SK-N-SH treated with all-trans-retinoic acid at 6 μM for 48 hours (cell line): ENCODE data around the gene TPM4.

Experiments used
- ATAC-seq: fragments of 200-7000 bp; cut with Tn5 transposase; 3 replicates; pipeline ENCODE4 v1.9.1; 2020; ENCODE audit warnings: mild to moderate bottlenecking, moderate library complexity
- ARNTL ChIP-seq: fragments of 450-650 bp; formaldehyde crosslinking; IDR thresholded peaks from 2 replicates; pipeline ENCODE4 v1.5.0; 2020; ENCODE audit warnings: low read depth, mild to moderate bottlenecking, moderate library complexity, borderline replicate concordance
- BACH2 ChIP-seq: fragments of 250-450 bp; sonication (Bioruptor Pico); IDR thresholded peaks from 2 replicates; pipeline ENCODE4 v1.9.0; 2021; ENCODE audit warnings: mild to moderate bottlenecking, borderline replicate concordance
- CREB5 ChIP-seq: fragments of 250-450 bp; sonication (Bioruptor Pico); IDR thresholded peaks from 2 replicates; pipeline ENCODE4 v1.5.1; 2020; ENCODE audit warnings: low read depth, mild to moderate bottlenecking, moderate library complexity
- CSDC2 ChIP-seq: fragments of 250-450 bp; sonication (Bioruptor Pico); IDR thresholded peaks from 2 replicates; pipeline ENCODE4 v1.5.0; 2020; ENCODE audit warnings: mild to moderate bottlenecking, moderate library complexity
- CSRNP3 ChIP-seq: fragments of 250-450 bp; sonication (Bioruptor Pico); IDR thresholded peaks from 2 replicates; pipeline ENCODE4 v1.5.1; 2021; ENCODE audit warnings: mild to moderate bottlenecking, moderate library complexity
- ESRRG ChIP-seq: fragments of 250-450 bp; sonication (Bioruptor Pico); IDR thresholded peaks from 2 replicates; pipeline ENCODE4 v1.6.1; 2021; ENCODE audit warnings: mild to moderate bottlenecking
- GLIS3 ChIP-seq: fragments of 250-450 bp; sonication (Bioruptor Pico); IDR thresholded peaks from 2 replicates; pipeline ENCODE4 v1.5.0; 2020; ENCODE audit warnings: mild to moderate bottlenecking, moderate library complexity
- OSR1 ChIP-seq: fragments of 250-450 bp; sonication (Bioruptor Pico); IDR thresholded peaks from 2 replicates; pipeline ENCODE4 v1.8.0; 2022; ENCODE audit warnings: moderate library complexity, mild to moderate bottlenecking, inconsistent platforms
- PATZ1 ChIP-seq: fragments of 250-450 bp; sonication (Bioruptor Pico); IDR thresholded peaks from 2 replicates; pipeline ENCODE4 v1.8.0; 2020; ENCODE audit warnings: mild to moderate bottlenecking, moderate library complexity, borderline replicate concordance
- PPARA ChIP-seq: fragments of 250-450 bp; sonication (Bioruptor Pico); IDR thresholded peaks from 2 replicates; pipeline ENCODE4 v1.5.0; 2020; ENCODE audit warnings: mild to moderate bottlenecking, borderline replicate concordance
- RARB ChIP-seq: fragments of 250-450 bp; sonication (Bioruptor Pico); IDR thresholded peaks from 2 replicates; pipeline ENCODE4 v1.8.0; 2021; ENCODE audit warnings: mild to moderate bottlenecking, moderate library complexity
- SNAI2 ChIP-seq: fragments of 250-450 bp; sonication (Bioruptor Pico); IDR thresholded peaks from 2 replicates; pipeline ENCODE4 v1.5.0; 2020; ENCODE audit warnings: mild to moderate bottlenecking, moderate library complexity
- TCF4 ChIP-seq: fragments of 250-450 bp; sonication (Bioruptor Pico); IDR thresholded peaks from 2 replicates; pipeline ENCODE4 v1.8.0; 2021; ENCODE audit warnings: mild to moderate bottlenecking, moderate library complexity, borderline replicate concordance
- TOX ChIP-seq: fragments of 250-450 bp; sonication (Bioruptor Pico); IDR thresholded peaks from 2 replicates; pipeline ENCODE4 v1.8.0; 2021; ENCODE audit warnings: mild to moderate bottlenecking, moderate library complexity, borderline replicate concordance
- ZFP3 ChIP-seq: fragments of 250-450 bp; sonication (Bioruptor Pico); IDR thresholded peaks from 2 replicates; pipeline ENCODE4 v1.5.0; 2020; ENCODE audit warnings: mild to moderate bottlenecking, moderate library complexity
- ZFP30 ChIP-seq: fragments of 450-650 bp; formaldehyde crosslinking; IDR thresholded peaks from 2 replicates; pipeline ENCODE4 v1.5.0; 2022; ENCODE audit warnings: mild to moderate bottlenecking, moderate library complexity
- ZNF70 ChIP-seq: fragments of 450-650 bp; formaldehyde crosslinking; IDR thresholded peaks from 2 replicates; pipeline ENCODE4 v1.5.0; 2020; ENCODE audit warnings: mild to moderate bottlenecking, moderate library complexity
- ZNF8 ChIP-seq: fragments of 450-650 bp; formaldehyde crosslinking; IDR thresholded peaks from 2 replicates; pipeline ENCODE4 v1.5.0; 2020; ENCODE audit warnings: mild to moderate bottlenecking, moderate library complexity
- TF ChIP-seq, protein P1 (sequence below): fragments of 250-450 bp; sonication (Bioruptor Pico); IDR thresholded peaks from 2 replicates; pipeline ENCODE4 v1.8.0; 2021; ENCODE audit warnings: low read depth, mild to moderate bottlenecking, moderate library complexity, borderline replicate concordance
- TF ChIP-seq, protein P2 (sequence below): fragments of 250-450 bp; sonication (Bioruptor Pico); IDR thresholded peaks from 2 replicates; pipeline ENCODE4 v1.5.0; 2020; ENCODE audit warnings: mild to moderate bottlenecking, moderate library complexity

TPM4 gene

GRCh38 chr19:16125737-16126495, 49.6 kb downstream of the TPM4 start:
- no peak for ATAC-seq
- TF ChIP-seq CREB5 (CRISPR knock-in tag), result no peak

DNA sequence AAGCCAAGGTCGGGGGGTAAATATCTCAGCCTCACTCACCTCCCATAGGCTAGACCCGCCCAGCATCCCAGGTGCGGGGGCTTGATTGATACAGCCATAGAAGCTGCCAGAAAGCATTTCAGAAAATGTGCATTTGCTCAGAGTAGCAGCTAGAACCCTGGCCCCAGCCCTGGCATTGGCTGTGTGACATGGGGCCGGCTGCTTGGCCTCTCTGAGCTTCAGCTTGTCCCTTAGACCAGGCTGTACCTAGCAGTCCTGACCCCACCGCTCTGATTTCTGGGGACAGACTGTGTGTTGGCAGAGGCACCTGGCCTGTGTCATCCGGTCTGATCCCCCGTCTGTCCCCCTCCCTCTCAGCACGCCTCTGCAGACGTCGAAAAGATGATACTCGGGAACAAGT, 50.8 kb downstream of the TPM4 start:
- ATAC-seq, result no peak

GRCh38 chr19:16127776-16128371, 51.6 kb downstream of the TPM4 start:
- no peak for ATAC-seq
- TF ChIP-seq RARB, result no peak
- no peak for TF ChIP-seq BACH2 (CRISPR knock-in tag)
- no peak for TF ChIP-seq CSRNP3 (CRISPR knock-in tag)
- TF ChIP-seq CREB5 (CRISPR knock-in tag), result no peak
- no peak for TF ChIP-seq ZFP3 (CRISPR knock-in tag)
- no peak for TF ChIP-seq ESRRG (CRISPR knock-in tag)
- TF ChIP-seq, protein P1, sequence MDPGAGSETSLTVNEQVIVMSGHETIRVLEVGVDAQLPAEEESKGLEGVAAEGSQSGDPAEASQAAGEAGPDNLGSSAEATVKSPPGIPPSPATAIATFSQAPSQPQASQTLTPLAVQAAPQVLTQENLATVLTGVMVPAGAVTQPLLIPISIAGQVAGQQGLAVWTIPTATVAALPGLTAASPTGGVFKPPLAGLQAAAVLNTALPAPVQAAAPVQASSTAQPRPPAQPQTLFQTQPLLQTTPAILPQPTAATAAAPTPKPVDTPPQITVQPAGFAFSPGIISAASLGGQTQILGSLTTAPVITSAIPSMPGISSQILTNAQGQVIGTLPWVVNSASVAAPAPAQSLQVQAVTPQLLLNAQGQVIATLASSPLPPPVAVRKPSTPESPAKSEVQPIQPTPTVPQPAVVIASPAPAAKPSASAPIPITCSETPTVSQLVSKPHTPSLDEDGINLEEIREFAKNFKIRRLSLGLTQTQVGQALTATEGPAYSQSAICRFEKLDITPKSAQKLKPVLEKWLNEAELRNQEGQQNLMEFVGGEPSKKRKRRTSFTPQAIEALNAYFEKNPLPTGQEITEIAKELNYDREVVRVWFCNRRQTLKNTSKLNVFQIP (CRISPR knock-in tag), result no peak
- no peak for TF ChIP-seq SNAI2
- TF ChIP-seq CSDC2 (CRISPR knock-in tag), result no peak
- no peak for TF ChIP-seq ARNTL
- TF ChIP-seq TOX, result no peak
- TF ChIP-seq ZNF8, result no peak
- no peak for TF ChIP-seq ZFP30 (CRISPR knock-in tag)
- no peak for TF ChIP-seq TCF4 (CRISPR knock-in tag)
- no peak for TF ChIP-seq PPARA (CRISPR knock-in tag)

More for the DNA sequence above, 50.8 kb downstream of the TPM4 start:
- TF ChIP-seq PATZ1 (no peak), TCF4 (CRISPR knock-in tag) (no peak), OSR1 (CRISPR knock-in tag) (no peak), ESRRG (CRISPR knock-in tag) (no peak), GLIS3 (CRISPR knock-in tag) (no peak), RARB (no peak), ARNTL (no peak)

GRCh38 chr19:16131648-16132047, 55.4 kb downstream of the TPM4 start:
- TF ChIP-seq TOX (no peak), PATZ1 (no peak), ZNF70 (CRISPR knock-in tag) (no peak)
- TF ChIP-seq, protein P2, sequence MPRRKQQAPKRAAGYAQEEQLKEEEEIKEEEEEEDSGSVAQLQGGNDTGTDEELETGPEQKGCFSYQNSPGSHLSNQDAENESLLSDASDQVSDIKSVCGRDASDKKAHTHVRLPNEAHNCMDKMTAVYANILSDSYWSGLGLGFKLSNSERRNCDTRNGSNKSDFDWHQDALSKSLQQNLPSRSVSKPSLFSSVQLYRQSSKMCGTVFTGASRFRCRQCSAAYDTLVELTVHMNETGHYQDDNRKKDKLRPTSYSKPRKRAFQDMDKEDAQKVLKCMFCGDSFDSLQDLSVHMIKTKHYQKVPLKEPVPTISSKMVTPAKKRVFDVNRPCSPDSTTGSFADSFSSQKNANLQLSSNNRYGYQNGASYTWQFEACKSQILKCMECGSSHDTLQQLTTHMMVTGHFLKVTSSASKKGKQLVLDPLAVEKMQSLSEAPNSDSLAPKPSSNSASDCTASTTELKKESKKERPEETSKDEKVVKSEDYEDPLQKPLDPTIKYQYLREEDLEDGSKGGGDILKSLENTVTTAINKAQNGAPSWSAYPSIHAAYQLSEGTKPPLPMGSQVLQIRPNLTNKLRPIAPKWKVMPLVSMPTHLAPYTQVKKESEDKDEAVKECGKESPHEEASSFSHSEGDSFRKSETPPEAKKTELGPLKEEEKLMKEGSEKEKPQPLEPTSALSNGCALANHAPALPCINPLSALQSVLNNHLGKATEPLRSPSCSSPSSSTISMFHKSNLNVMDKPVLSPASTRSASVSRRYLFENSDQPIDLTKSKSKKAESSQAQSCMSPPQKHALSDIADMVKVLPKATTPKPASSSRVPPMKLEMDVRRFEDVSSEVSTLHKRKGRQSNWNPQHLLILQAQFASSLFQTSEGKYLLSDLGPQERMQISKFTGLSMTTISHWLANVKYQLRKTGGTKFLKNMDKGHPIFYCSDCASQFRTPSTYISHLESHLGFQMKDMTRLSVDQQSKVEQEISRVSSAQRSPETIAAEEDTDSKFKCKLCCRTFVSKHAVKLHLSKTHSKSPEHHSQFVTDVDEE (CRISPR knock-in tag), result no peak
- no peak for ATAC-seq
